Measurements from ENCODE around the gene KLHL36.
"Not testable (repeated sequence)": the region's sequence is repeated elsewhere in the genome, so short reads cannot be mapped to it uniquely, and the experiment has no call there.

Gene KLHL36

DNA sequence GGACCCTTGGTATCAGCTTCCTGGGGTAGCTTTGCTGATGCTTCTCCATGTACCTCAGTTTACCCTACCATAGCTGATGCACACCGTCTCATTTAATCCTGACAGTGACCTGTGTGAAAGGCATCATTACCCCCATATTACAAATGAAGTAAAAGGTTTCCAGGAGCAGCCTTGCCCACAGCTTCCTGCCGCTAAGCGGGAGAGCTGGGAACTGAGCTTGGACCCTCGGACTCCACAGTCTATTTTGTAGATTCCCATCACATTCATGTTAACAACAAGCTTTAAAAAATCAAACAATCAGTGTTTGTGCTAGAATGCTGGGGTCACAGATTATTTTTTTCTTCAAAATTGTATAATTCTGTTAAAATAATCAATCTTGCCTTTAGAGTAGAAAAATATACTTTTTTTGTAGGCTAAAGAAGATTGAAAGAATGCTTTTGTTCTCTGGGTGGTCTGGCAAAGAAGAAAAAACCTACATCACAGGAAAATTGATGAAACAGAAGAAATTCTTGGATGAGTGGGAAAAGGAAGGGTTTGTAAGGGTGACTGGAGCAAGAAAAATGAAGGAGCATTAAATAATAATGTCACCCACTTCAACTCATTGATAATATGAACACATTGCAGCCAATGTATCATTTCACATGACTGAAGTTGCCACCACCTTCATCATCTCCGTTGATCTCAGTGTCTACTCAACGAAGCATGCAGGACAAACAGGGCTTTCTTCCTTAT lies 41.9 kb downstream of the KLHL36 start:
- no peak overlapping the region for H3K4me3 ChIP-seq (ENCODE audit: low read depth, low read length)
- TF ChIP-seq, protein P1, sequence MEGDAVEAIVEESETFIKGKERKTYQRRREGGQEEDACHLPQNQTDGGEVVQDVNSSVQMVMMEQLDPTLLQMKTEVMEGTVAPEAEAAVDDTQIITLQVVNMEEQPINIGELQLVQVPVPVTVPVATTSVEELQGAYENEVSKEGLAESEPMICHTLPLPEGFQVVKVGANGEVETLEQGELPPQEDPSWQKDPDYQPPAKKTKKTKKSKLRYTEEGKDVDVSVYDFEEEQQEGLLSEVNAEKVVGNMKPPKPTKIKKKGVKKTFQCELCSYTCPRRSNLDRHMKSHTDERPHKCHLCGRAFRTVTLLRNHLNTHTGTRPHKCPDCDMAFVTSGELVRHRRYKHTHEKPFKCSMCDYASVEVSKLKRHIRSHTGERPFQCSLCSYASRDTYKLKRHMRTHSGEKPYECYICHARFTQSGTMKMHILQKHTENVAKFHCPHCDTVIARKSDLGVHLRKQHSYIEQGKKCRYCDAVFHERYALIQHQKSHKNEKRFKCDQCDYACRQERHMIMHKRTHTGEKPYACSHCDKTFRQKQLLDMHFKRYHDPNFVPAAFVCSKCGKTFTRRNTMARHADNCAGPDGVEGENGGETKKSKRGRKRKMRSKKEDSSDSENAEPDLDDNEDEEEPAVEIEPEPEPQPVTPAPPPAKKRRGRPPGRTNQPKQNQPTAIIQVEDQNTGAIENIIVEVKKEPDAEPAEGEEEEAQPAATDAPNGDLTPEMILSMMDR (IDR thresholded peaks at IDR 0.05; ENCODE audit: low read depth, low read length) = no peak

DNA sequence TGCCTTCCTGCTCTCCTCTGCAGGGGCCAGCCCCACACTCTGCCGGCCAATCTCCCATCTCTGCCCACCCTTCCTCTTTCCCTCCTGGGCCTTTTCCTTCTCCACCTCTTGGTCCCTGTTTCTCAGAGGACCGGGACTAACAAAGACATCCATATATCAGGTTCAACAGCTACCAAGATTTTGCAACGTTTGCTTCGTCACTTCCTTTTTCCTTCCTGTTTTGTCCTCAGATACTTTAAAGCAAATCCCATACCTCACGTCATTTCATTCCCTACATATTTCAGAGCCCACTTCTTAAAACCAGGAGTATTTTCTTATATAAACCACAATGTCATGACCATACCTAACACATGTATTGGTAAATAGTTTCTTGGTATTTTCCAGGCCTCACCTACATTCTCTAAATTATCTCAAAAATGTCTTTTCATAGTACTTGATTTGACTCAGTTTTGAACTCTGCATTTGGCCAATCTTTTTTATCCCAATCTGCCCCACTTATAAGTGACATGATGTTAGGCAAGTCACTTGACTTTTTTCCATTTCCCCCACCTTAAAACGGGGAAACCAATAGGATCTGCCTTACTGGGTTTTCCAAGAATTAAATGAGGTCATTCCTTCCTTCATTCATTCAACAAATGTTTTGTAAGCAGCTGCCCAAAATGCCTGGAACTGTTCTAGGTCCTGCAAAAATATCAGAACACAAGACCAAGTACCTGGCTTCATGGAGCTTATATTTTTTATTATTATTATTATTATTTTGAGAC lies 44.3 kb downstream of the KLHL36 start:
- TF ChIP-seq, protein P1 (IDR thresholded peaks at IDR 0.05; ENCODE audit: low read depth, low read length) = no peak
- no peak overlapping the region for H3K4me3 ChIP-seq (ENCODE audit: low read depth, low read length)

DNA sequence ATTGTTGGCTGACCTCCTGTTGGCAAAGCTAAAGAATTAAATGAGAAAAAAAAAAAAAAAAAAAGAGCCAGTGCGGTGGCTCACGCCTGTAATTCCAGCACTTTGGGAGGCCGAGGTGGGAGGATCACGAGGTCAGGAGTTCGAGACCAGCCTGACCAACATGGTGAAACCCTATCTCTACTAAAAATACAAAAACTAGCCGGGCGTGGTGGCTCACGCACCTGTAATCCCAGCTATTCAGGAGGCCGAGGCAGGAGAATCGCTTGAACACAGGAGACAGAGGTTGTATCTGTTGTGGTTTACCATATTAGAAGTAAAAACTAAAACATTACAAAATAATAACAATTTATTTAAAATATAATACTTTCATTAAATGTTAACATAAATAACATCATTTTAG lies 45.6 kb downstream of the KLHL36 start:
- not testable (repeated sequence) for H3K4me3 ChIP-seq (ENCODE audit: low read depth, low read length)

DNA sequence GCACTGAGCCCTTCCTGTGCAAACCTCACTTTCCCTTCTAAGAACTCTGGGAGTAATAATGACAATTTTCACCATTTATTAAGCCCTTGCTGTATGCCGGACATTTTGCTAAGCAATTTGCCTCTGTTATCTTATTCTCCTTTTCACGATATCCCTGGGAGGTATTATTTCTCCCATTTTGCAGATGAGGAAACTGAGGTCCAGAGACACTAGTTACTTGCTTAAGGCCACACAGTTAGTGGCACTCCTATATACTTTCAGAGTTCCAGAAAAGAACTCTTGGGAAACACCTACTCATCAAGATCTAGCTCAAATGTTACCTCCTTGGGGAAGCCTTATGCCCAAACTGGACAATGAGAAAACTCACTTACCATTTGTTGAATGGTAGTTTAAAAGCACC lies 46.7 kb downstream of the KLHL36 start:
- TF ChIP-seq, protein P1 (IDR thresholded peaks at IDR 0.05; ENCODE audit: low read depth, low read length) = no peak
- H3K4me3 ChIP-seq (ENCODE audit: low read depth, low read length) = no peak overlapping the region

- TF ChIP-seq, protein P1 (IDR thresholded peaks at IDR 0.05; ENCODE audit: low read depth, low read length) = no peak
Measured at GRCh38 chr16:84699147-84699711, 50.9 kb downstream of the KLHL36 start.

GRCh38 chr16:84699712-84700445 lies 51.6 kb downstream of the KLHL36 start, which contains the start of gene USP10:
USP10 (plus strand) TSS chr16:84700000; CDS start chr16:84700091, 91 bp downstream.
- H3K4me3 ChIP-seq (ENCODE audit: low read depth, low read length) = peak within 1 kb of the TSS; percentile 89

More at GRCh38 chr16:84699147-84699711, 50.9 kb downstream of the KLHL36 start:
- H3K4me3 ChIP-seq (ENCODE audit: low read depth, low read length) = peak overlapping the region; percentile 89

More at GRCh38 chr16:84699712-84700445, 51.6 kb downstream of the KLHL36 start, which contains the start of gene USP10:
- TF ChIP-seq, protein P1 (IDR thresholded peaks at IDR 0.05; ENCODE audit: low read depth, low read length) = no peak
